GM03348 (cell line): ENCODE data around the gene FAM163B.
"Not testable (repeated sequence)": the region's sequence is repeated elsewhere in the genome, so short reads cannot be mapped to it uniquely, and the experiment has no call there.

Experiments
- DNase-seq: peaks from one replicate; pipeline ENCODE4 v3.0.0; 2012; ENCODE audit warnings: low spot score

FAM163B gene

GRCh38 chr9:133566817-133567216, 42.4 kb downstream of the FAM163B start:
- no peak for DNase-seq

- no peak for DNase-seq
Observed at GRCh38 chr9:133566382-133566781, 42.8 kb downstream of the FAM163B start.

GRCh38 chr9:133564451-133565116, 44.6 kb downstream of the FAM163B start:
- no peak for DNase-seq

DNA sequence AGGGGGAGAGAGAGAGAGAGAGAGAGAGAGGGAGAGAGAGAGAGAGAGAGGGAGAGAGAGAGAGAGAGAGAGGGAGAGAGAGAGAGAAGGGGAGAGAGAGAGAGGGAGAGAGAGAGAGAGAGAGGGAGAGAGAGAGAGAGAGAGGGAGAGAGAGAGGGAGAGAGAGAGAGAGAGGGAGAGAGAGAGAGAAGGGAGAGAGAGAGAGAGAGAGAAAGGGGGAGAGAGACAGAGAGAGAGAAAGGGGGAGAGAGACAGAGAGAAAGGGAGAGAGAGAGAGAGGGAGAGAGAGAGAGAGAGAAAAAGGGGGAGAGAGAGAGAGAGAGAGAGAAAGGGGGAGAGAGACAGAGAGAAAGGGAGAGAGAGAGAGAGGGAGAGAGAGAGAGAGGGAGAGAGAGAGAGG, 45.4 kb downstream of the FAM163B start:
- not testable (repeated sequence) for DNase-seq

DNA sequence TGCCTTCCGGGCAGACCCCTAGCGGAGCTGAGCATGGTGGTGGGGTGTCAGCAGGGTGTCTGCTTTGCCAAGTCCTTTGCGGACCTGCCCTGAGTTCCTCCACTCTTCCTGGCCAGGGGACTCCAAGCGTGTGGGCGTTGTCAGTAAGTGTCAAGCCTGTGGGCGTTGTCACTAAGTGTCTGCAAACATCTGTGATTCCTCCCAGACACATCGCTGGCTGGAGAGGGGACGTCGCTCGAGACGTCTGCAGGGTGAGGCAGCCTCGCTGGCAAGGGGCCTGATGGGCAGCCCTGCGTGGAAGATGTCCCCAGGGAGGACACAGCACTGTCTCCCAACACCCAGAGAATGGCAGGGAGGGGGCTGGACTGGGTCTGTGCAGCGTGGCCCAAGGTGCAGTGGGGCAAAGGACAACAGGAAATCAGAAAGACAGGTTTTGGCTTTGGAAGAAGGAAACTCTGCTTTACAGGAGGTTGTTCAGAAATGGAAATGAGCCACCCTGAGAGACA, 45.8 kb downstream of the FAM163B start:
- DNase-seq, result peak; percentile 45

DNA sequence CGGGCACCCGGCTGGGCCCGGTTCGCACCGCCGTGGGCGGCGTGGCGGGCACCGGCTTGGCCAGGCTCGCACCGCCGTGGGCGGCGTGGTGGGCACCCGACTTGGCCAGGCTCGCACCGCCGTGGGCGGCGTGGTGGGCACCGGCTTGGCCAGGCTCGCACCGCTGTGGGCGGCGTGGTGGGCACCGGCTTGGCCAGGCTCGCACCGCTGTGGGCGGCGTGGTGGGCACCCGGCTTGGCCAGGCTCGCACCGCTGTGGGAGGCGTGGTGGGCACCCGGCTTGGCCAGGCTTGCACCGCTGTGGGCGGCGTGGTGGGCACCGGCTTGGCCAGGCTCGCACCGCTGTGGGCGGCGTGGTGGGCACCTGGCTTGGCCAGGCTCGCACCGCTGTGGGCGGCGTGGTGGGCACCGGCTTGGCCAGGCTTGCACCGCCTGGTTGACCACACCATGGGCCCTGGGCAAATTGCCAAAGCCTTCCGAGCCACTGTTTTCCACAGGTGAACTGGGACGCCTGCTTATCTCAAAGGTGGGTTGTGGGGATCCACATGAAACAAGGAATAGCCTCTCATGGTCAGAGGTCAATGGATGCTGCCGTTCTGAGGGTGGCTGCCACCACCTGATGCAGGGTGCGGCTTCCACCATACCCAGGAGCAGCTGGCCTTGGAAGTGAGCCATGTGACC, 46.4 kb downstream of the FAM163B start:
- no peak for DNase-seq

GRCh38 chr9:133561976-133562554, 47.1 kb downstream of the FAM163B start:
- DNase-seq, result no peak

GRCh38 chr9:133560944-133561343, 48.2 kb downstream of the FAM163B start:
- DNase-seq, result no peak

GRCh38 chr9:133560311-133560710, 48.9 kb downstream of the FAM163B start:
- no peak for DNase-seq

GRCh38 chr9:133558191-133559126, 50.7 kb downstream of the FAM163B start:
- DNase-seq, result peak; percentile 92

- no peak for DNase-seq
Observed at GRCh38 chr9:133557581-133557980, 51.6 kb downstream of the FAM163B start.

GRCh38 chr9:133556354-133556753, 52.8 kb downstream of the FAM163B start:
- DNase-seq, result no peak

DNA sequence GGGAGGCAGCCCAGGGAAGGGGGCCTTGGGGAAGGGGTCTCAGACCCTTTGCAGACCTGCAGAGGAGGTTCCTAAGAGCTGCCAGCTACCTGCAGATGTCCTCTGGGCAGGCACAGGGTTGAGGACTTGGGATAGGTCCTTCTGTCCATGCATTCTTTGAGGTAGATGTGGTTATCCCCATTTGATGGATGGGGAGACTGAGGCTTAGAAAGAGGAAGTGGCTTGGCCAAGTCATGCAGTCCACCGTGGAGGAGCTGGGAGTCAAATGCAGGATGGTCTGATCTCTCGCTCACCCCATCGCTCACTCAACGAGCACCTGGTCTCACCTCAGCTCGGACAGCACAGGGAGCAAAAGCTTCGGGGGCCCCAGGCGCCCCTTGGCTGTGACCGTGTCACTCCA, 54.5 kb downstream of the FAM163B start:
- DNase-seq, result no peak

- no peak for DNase-seq
Observed at GRCh38 chr9:133553973-133554713, 55.0 kb downstream of the FAM163B start.

GRCh38 chr9:133553123-133553522, 56.1 kb downstream of the FAM163B start:
- no peak for DNase-seq

DNA sequence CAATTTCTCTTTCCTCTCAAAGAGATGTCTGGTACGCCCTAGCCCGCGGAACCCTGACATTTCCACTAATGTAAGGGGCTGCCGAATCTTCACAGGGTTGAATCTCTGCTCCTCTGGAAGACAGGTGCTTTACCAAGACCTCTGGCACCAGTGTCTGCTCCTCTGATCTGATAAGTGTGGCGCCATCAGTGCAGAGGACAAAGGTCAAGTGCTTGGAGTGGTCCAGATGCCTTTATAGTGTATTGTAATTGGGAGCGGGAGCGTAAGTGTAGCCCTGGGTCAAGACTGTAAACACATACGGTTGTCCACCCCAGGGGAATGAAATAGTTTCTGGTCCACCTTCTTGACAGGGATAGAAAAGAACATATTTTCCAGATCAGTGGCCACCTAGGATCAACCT, 57.0 kb downstream of the FAM163B start:
- no peak for DNase-seq

GRCh38 chr9:133551446-133551845, 57.7 kb downstream of the FAM163B start:
- DNase-seq, result no peak

DNA sequence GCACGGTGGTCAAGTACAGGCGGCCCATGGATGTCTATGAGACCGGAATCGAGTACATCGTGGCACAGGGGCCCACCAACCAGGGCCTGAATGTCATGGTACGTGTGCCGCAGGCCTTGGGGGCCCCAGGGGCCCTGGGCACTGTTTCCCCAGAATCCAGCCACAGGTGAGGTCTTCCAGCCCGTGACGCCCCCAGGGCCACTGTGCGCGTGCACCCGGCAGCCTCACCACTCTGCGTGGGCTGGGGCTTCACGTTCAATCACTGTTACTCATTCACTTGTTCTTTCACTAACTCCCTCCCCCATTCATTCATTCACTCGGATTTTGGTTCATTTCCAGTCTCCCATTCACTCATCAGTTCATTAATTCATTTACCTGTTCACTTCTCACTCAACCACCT, 62.1 kb downstream of the FAM163B start:
- no peak for DNase-seq

- no peak for DNase-seq
Observed at GRCh38 chr9:133546287-133546680, 62.9 kb downstream of the FAM163B start.

- no peak for DNase-seq
Observed at GRCh38 chr9:133545494-133546286, 63.5 kb downstream of the FAM163B start.
